D721Med (cell line): ENCODE results near the gene MRPL50.

Experiments used
- DNase-seq: peaks from one replicate; pipeline ENCODE4 v3.0.0; 2011; ENCODE audit warnings: low spot score; ENCODE audit not compliant: insufficient read length
- FAIRE-seq: peaks from 2 replicates; lab custom pipeline; 2011; peaks lifted over from hg19 to GRCh38; lab: Jason Lieb, UNC
- CTCF ChIP-seq: IDR thresholded peaks from 2 replicates; pipeline ENCODE4 v1.5.1; 2012; ENCODE audit warnings: mild to moderate bottlenecking, control low read depth; ENCODE audit not compliant: insufficient read depth; ENCODE audit errors: missing control alignments

Gene MRPL50

GRCh38 chr9:101369884-101370531 is 28.4 kb downstream of the MRPL50 start:
- FAIRE-seq (no peak), DNase-seq (no peak)
- no peak for TF ChIP-seq CTCF

GRCh38 chr9:101369286-101369685 is 29.1 kb downstream of the MRPL50 start:
- no peak for TF ChIP-seq CTCF
- FAIRE-seq: no peak
- DNase-seq: no peak

GRCh38 chr9:101367323-101367722 is 31.1 kb downstream of the MRPL50 start:
- no peak for DNase-seq
- no peak for TF ChIP-seq CTCF
- no peak for FAIRE-seq

GRCh38 chr9:101366038-101366756 is 32.2 kb downstream of the MRPL50 start:
- FAIRE-seq (no peak), DNase-seq (no peak)

GRCh38 chr9:101365181-101365580 is 33.2 kb downstream of the MRPL50 start:
- TF ChIP-seq CTCF: no peak
- DNase-seq (no peak), FAIRE-seq (no peak)

More at GRCh38 chr9:101366038-101366756, 32.2 kb downstream of the MRPL50 start:
- TF ChIP-seq CTCF: no peak

GRCh38 chr9:101362450-101362849 is 36.0 kb downstream of the MRPL50 start:
- no peak for DNase-seq
- no peak for TF ChIP-seq CTCF
- FAIRE-seq: no peak

- no peak for DNase-seq
- no peak for TF ChIP-seq CTCF
- no peak for FAIRE-seq
Observed at GRCh38 chr9:101360647-101361046, 37.8 kb downstream of the MRPL50 start.
